GM10266 (cell line): ENCODE results near the gene METRNL.

Experiments
- DNase-seq: peaks from one replicate; pipeline ENCODE4 v3.0.0; 2012; ENCODE audit errors: extremely low spot score
- TF ChIP-seq, protein P1 (sequence below): IDR thresholded peaks from 2 replicates; pipeline ENCODE4 v1.5.1; 2012; ENCODE audit warnings: mild to moderate bottlenecking, low read depth; ENCODE audit not compliant: control insufficient read depth, insufficient read depth; ENCODE audit errors: missing control alignments

The METRNL gene

DNA sequence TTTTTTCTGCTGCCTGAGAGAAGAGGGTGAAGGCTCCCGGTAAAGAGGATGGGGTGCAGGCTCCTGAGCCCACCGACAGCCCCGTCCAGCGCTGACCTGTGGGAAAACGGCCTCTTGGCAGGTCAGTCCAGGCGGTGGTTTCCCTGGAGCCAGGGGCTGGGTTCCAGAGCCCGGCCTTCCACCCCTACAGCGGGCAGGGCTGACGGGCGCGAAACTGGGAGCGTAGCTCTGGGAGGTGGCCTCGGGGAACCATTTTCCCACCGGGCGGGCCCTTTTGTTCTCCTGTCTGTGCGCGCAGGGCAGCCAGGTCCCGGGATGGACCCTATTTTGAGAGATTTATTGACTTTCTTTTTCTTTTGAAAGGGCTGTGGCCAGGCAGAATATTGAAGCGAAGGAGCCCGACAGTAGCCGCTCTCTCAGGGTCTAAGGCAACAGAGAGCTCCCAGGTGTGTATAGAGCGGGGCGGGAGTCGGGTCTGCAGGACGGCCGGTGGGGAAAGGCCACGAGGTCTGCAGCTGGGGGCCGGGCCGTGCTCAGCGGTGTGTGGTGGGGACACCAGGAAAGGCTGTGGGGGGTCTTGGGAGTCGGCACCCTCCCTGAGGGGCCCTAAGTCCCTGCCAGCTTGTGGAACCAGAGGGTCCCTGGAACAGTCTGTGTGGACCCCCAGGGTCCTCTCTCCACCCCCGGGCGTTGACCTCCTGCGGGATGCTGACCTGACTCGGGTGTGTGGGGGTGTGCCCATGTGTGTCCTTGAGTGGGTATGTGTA lies 32.3 kb downstream of the METRNL start:
- TF ChIP-seq, protein P1, sequence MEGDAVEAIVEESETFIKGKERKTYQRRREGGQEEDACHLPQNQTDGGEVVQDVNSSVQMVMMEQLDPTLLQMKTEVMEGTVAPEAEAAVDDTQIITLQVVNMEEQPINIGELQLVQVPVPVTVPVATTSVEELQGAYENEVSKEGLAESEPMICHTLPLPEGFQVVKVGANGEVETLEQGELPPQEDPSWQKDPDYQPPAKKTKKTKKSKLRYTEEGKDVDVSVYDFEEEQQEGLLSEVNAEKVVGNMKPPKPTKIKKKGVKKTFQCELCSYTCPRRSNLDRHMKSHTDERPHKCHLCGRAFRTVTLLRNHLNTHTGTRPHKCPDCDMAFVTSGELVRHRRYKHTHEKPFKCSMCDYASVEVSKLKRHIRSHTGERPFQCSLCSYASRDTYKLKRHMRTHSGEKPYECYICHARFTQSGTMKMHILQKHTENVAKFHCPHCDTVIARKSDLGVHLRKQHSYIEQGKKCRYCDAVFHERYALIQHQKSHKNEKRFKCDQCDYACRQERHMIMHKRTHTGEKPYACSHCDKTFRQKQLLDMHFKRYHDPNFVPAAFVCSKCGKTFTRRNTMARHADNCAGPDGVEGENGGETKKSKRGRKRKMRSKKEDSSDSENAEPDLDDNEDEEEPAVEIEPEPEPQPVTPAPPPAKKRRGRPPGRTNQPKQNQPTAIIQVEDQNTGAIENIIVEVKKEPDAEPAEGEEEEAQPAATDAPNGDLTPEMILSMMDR = no peak
- DNase-seq = no peak

DNA sequence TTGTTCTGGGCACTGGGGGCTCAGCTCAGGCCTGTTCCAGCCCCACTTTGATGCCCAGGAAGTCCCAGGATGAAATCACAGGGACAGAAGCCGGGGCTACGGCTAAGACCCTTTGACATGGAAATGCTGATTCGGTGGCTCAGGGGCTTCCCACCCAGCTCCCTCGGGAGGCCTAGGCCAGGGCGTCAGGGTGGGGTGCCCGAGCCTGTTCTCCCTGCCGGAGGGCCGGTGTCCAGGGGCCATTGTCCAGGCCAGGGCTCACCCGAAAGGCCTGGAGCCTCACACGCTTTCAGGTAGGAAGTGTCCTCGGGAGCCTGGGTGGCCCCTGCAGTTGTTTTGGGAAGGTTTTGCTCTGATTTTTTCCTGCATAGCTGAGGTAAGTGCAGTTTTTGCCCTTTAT lies 34.0 kb downstream of the METRNL start:
- DNase-seq = no peak
- TF ChIP-seq, protein P1 = no peak

DNA sequence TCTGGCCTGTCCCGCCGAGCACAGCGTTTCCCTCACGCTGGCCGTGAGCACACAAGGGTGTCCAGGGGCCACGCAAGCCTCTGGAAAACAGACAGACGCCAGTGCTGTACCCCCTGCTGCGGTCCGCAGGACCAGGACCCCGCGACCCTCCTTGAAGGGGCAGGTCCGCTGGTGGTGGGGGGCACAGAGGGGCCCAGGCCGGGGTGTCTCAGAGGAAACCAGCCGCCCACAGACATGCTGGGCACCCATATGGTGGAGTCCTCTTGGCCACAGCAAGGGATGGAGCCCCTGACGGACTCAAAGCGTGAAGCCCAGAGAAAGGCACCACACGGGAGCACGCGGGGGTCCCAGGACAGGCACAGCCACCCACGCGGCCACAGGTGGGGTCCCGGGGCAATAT lies 34.4 kb downstream of the METRNL start:
- DNase-seq = no peak
- TF ChIP-seq, protein P1 = no peak

DNA sequence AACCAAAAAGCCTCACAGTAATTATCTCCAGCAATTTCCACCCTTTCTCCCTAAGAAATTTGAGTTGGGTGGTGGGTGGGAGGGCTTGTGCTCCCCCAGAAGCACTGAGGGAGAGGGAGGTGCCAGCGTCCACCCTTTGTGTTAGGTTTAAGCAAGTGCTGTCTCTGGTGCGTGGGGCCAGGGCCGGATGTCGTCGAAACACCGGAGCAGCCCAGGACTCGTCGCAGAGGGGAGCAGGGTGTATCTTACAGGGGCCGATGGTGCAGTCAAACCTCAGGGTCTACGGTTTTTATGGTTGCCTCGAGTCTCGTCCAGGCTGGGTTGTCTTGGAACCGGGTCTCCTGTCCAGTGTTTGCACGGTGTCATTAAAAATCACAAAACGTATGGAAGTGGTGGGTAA lies 35.3 kb downstream of the METRNL start:
- no peak for DNase-seq
- TF ChIP-seq, protein P1 = no peak

DNA sequence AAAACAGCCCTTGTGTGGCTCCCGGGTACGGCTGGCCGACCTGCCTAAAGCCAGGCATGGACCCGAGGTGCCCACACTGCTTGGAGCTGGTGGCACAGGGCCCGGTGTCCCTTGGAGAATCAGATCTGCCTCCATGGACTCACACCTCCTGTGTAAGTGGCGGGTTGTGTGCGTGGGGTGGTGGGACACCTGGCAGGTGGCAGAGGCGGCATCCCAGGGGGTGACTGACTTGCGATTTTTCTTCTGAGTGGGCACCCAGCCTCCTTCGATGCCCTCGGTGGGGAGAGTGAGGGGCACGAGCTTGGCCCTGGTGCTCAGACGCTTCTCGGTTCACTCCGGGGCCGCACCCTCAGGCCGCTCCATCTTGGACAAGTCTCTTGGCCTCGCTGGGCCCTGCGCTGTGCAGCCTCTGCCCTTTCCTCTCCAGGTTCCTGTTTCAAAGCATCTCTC lies 35.8 kb downstream of the METRNL start:
- TF ChIP-seq, protein P1 = no peak
- no peak for DNase-seq

DNA sequence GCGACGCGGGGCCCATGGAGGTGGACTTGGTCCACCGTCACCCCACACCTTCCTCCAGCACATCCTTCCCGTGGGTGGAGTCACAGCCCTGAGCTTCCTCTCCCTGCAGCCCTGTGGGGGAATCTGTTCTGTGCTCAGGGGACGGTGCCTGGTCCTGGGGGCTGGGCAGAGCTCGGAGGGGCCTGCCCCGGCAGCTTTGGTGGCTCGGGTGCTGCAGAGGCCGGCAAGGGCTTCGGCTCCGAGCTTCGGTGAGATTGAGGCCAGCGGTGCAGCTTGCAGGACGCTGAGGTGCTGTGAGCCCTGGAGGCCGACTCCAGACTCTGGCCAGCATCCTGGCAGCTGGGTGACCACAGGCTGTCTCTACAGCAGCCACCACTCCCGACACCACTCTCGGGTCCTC lies 36.4 kb downstream of the METRNL start:
- no peak for DNase-seq
- TF ChIP-seq, protein P1 = no peak

DNA sequence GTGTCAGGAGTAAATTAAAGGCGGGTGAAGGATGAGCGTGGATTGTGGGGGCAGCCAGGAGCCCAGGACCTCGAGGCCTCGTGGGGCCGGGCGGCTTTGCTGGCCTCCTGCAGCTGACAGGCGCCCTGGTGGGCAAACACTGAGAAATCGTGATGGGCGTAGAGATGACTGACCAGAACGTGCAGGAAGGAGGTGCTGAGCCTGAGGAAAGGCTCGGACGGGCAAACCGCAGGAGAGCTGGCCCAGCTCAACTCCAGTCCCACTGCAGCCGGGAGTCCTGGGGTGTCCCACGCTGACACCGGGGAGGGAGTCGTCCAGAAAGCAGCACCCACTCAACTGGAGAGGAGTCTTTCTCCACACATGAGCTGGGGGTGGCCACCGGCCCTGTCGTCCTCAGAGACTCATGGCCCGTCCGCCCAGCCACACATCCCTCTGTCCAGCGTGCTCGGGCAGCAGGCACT lies 36.9 kb downstream of the METRNL start:
- TF ChIP-seq, protein P1 = no peak
- no peak for DNase-seq
